Fibroblast of mammary gland (primary cell): ENCODE results near the gene BCL2.

Source experiments
- DNase-seq: peaks from one replicate; pipeline ENCODE4 v3.0.0-alpha.2; 2010; ENCODE audit warnings: low read depth
- H3K4me3 ChIP-seq: 2 replicates; pipeline ENCODE4 v1.5.1; 2011; ENCODE audit warnings: low read depth, mild to moderate bottlenecking, low read length, moderate library complexity; ENCODE audit not compliant: control insufficient read depth
- CTCF ChIP-seq: conservative IDR thresholded peaks from 2 replicates; pipeline ENCODE4 v1.5.1; 2011; ENCODE audit warnings: low read depth, low read length, inconsistent platforms; ENCODE audit not compliant: control insufficient read depth, insufficient read depth

Gene BCL2

DNA sequence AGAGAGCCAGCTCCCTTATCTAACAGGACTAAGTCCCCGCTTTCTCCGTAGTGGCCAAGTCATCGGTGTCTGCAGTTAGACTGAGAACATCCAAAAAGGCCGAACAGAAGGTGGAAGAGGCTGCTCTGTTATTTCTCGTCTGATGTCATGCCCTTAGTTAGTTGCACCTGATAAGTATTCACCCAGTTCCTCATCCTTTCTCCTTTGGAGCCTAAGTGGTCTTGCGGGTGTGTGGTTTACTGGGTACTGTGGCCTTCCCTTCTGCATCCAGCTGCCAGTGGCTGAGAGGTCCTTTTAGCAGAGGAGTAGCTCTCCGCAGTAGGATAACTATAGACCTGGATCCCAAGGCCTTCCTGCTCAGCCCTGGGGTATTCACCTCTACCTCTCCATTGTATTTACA, 211.6 kb downstream of the BCL2 start:
- TF ChIP-seq CTCF, result no peak
- H3K4me3 ChIP-seq, result no peak overlapping the region
- DNase-seq, result no peak

DNA sequence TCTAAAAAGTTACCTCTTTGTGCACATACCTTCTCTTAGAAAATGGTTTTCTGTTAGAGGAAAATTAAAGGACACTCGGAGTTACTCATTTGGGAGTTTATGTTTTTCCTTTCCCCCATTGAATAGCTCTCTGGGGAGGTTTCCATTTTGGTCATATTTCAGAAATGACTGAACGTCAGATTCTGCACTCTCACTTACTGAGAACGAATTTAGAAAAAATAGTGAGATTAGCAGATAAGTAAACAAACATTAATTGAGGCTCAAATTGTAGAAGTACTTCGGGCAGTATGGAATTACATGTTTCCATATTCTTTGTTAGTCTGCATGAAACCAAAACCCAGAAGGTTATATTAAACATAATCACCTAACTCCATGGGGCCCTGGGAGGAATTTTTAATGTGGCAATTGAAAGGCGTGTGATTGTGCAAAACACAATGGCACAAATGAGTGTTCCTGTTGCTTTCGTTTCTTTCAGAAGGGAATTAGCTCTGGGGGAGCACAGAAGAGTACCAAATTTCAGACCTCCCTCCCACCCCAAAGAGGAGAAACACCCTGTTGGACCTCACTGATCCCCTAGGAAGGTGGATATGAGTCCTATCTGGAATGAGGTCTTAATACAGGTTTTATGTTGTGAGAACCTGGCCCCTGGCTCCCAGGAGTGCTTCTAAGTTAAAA, 212.3 kb downstream of the BCL2 start:
- no peak for TF ChIP-seq CTCF
- DNase-seq, result no peak
- no peak overlapping the region for H3K4me3 ChIP-seq

GRCh38 chr18:63106727-63107126, 212.8 kb downstream of the BCL2 start:
- TF ChIP-seq CTCF, result no peak
- DNase-seq, result no peak
- no peak overlapping the region for H3K4me3 ChIP-seq

DNA sequence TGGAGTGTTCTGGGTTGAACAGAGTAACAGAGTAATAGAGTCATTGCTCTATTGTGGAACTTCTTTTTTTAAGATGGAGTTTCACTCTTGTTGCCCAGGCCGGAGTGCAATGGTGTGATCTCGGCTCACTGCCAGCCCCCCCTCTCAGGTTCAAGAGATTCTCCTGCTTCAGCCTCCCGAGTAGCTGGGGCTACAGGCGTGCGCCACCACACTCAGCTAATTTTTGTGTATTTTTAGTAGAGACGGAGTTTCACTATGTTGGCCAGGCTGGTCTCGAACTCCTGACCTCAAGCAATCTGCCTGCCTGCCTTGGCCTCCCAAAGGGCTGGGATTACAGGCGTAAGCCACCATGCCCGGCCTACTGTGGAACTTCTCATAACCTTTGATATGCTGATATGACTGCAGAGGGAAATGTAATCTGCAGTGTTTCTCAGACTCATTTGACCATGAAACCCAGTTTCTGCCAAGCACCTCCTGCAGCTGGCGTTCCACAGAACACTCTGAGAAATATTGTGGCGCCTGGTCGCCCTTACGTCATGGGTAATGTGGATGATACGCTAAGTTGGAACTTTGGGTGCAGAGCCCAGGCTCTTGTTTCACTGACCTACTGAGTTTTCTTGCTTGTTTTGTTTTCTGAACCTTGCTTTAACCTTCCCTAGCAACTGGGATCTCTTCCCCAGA, 213.8 kb downstream of the BCL2 start:
- DNase-seq, result no peak
- no peak for TF ChIP-seq CTCF

DNA sequence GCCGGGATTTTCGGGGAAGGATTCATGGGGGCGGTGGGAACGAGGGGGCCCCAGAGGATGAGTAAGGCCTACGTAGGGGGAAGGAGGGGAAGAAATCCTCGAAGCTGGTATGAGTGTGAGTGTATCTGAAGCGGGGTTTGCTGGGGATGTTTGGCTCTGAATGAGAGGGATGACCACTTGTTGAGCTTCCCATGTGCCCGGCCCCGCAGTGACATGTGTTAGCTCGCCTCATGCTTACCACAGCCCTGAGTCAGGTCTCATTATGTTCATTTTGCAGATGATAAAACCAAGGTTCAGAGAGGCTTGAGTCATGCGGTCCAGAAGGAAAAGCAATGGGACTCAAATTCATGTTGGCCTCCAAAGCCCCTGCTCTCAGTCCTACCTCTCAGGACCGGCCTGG, 214.7 kb downstream of the BCL2 start:
- no peak for DNase-seq
- no peak for TF ChIP-seq CTCF

More for the DNA sequence above, 213.8 kb downstream of the BCL2 start:
- no peak overlapping the region for H3K4me3 ChIP-seq

GRCh38 chr18:63102941-63103744, 216.4 kb downstream of the BCL2 start:
- no peak for DNase-seq
- no peak for TF ChIP-seq CTCF
- H3K4me3 ChIP-seq, result no peak overlapping the region

More for the DNA sequence above, 214.7 kb downstream of the BCL2 start:
- no peak overlapping the region for H3K4me3 ChIP-seq
